ENCODE data around the gene CD180.

CD180 gene

DNA sequence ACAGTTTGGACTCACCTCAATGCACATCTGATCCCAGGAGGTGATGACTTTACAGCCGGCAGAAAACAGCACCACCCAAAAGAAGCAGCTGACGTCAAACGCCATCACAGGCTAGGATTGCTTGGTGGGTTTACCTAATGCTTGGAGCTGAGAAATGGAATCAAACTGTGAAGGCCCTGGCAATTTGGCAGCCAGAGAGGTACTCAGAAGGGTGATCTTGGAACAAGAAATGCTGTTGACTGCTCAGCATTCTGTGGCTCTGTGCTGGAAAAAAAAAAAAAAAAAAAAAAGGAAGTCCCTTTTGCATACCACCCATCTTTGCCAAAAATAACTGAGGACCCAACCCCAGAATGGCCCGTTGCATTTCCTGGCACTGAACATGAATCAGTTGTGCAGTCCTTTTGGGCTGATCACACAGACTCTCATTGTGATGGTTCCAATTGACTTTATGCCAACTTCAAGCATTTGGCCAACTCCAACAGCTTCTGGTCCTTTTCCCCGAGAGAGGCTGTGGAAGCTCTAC lies at the start of gene CD180:
CD180 (minus strand) TSS at position 263 of the 523 bp plus-strand sequence; CDS start at position 105, 158 bp downstream.
- peak within 1 kb of the TSS; percentile 30 to 48 for H3K4me3 ChIP-seq (ENCODE audit: low read length in 2 of 2)
- H3K27ac ChIP-seq (ENCODE audit: low read depth in 2 of 2, low read length in 2 of 2): peak within 1 kb of the TSS; percentile 8 to 20
- H3K9ac ChIP-seq (ENCODE audit: low read depth in 1 of 2, low read length in 2 of 2): peak within 1 kb of the TSS; percentile 27 to 34
- H3K4me1 ChIP-seq (ENCODE audit: control insufficient read depth in 2 of 2, insufficient read depth in 2 of 2, low read length in 2 of 2): peaks cover 5 to 10% of the 10 kb centered on the region in 2 donors
- no peaks in the 10 kb centered on the region for H3K9me3 ChIP-seq (ENCODE audit: control insufficient read depth in 2 of 2, low read length in 2 of 2)
- H3K36me3 ChIP-seq (ENCODE audit: control insufficient read depth in 2 of 2, insufficient read depth in 2 of 2, low read length in 2 of 2): no peaks in the 10 kb centered on the region
- H3K27me3 ChIP-seq (ENCODE audit: control insufficient read depth in 2 of 2, insufficient read depth in 2 of 2, low read length in 2 of 2): no peaks in the 10 kb centered on the region

- Histone ChIP-seq H3K36me3 (ENCODE audit: control insufficient read depth in 2 of 2, insufficient read depth in 2 of 2, low read length in 2 of 2) (no peaks in the 10 kb centered on the region), H3K27ac (ENCODE audit: low read depth in 2 of 2, low read length in 2 of 2) (no peak overlapping the region), H3K27me3 (ENCODE audit: control insufficient read depth in 2 of 2, insufficient read depth in 2 of 2, low read length in 2 of 2) (no peaks in the 10 kb centered on the region), H3K4me1 (ENCODE audit: control insufficient read depth in 2 of 2, insufficient read depth in 2 of 2, low read length in 2 of 2) (no peaks in the 10 kb centered on the region), H3K9ac (ENCODE audit: low read depth in 1 of 2, low read length in 2 of 2) (no peak overlapping the region), H3K9me3 (ENCODE audit: control insufficient read depth in 2 of 2, low read length in 2 of 2) (no peaks in the 10 kb centered on the region), H3K4me3 (ENCODE audit: low read length in 2 of 2) (no peak overlapping the region)
Measured at GRCh38 chr5:67246108-67246507, 49.5 kb upstream of the CD180 start.

DNA sequence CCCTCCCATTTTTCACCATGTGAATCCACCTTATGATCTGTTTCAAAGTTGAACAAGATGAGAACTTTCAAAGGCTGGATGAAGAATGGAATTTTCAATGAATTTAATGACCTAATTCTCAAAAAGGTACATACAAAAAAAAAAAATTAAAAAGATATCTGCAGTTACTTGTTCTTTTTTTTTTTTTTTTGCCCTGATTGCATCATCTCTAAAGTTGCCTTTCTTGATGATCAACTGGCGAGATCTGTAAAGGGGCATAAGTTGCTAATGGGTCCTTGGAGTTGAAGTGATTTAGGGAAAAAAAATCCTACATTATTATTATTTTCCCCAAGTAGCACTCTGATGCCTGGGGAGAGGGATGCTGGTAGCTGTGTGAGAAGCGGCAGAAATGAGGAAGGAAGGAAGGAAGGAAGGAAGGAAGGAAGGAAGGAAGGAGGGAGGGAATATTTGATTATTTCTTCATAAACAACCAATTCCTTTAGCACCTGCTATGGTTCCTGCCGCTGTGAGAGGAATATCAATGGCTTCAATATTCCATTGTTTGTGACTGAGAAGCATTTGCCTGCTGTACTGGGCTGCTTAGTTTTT lies 48.8 kb upstream of the CD180 start:
- H3K4me1 ChIP-seq (ENCODE audit: control insufficient read depth in 2 of 2, insufficient read depth in 2 of 2, low read length in 2 of 2): no peaks in the 10 kb centered on the region
- no peak overlapping the region for H3K4me3 ChIP-seq (ENCODE audit: low read length in 2 of 2)
- H3K9ac ChIP-seq (ENCODE audit: low read depth in 1 of 2, low read length in 2 of 2): no peak overlapping the region
- H3K36me3 ChIP-seq (ENCODE audit: control insufficient read depth in 2 of 2, insufficient read depth in 2 of 2, low read length in 2 of 2): no peaks in the 10 kb centered on the region
- no peaks in the 10 kb centered on the region for H3K27me3 ChIP-seq (ENCODE audit: control insufficient read depth in 2 of 2, insufficient read depth in 2 of 2, low read length in 2 of 2)
- H3K9me3 ChIP-seq (ENCODE audit: control insufficient read depth in 2 of 2, low read length in 2 of 2): no peaks in the 10 kb centered on the region
- H3K27ac ChIP-seq (ENCODE audit: low read depth in 2 of 2, low read length in 2 of 2): no peak overlapping the region

DNA sequence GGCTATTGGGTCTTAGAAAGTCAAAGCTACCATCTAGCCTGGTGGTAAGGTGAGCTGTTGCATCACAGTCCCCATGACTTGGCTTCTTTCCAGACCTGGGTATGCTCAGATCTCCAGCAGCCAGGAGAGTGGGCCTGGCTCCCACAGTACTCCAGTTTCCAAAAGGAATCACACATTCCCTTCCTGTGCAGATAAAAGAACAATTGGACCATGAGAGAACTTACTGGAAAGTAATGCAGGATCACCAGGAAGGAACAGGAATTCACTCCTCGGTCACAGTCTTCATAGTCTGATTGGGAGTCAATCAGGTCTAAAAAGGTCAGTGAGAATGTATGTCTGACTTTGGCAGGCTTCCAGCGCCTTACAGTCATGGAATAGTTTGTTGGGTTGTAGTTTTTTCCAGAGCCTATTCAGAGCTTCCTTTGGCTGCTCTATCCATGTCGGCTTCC lies 47.8 kb upstream of the CD180 start:
- Histone ChIP-seq H3K9ac (ENCODE audit: low read depth in 1 of 2, low read length in 2 of 2) (no peak overlapping the region), H3K27ac (ENCODE audit: low read depth in 2 of 2, low read length in 2 of 2) (no peak overlapping the region), H3K27me3 (ENCODE audit: control insufficient read depth in 2 of 2, insufficient read depth in 2 of 2, low read length in 2 of 2) (no peaks in the 10 kb centered on the region), H3K9me3 (ENCODE audit: control insufficient read depth in 2 of 2, low read length in 2 of 2) (no peaks in the 10 kb centered on the region), H3K36me3 (ENCODE audit: control insufficient read depth in 2 of 2, insufficient read depth in 2 of 2, low read length in 2 of 2) (no peaks in the 10 kb centered on the region), H3K4me1 (ENCODE audit: control insufficient read depth in 2 of 2, insufficient read depth in 2 of 2, low read length in 2 of 2) (no peaks in the 10 kb centered on the region), H3K4me3 (ENCODE audit: low read length in 2 of 2) (no peak overlapping the region)

DNA sequence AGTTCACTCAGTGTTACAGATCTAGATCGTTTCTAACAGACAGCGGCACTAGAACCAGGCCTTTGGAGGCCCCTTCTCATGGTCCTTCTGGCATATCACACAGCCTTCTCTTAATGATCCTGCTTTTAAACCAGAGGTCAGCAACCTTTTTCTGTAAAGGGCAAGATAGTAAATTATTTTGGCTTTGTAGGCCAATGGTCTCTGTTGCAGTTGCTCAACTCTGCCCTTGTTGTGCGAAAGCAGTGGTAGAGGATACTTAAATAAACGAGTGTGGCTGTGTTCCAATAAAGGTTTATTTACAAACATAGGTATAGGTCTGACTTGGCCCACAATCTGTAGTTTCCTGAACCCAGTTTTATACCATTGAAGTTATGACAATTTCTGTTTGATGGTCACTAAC lies 47.3 kb upstream of the CD180 start:
- Histone ChIP-seq H3K9me3 (ENCODE audit: control insufficient read depth in 2 of 2, low read length in 2 of 2) (no peaks in the 10 kb centered on the region), H3K4me1 (ENCODE audit: control insufficient read depth in 2 of 2, insufficient read depth in 2 of 2, low read length in 2 of 2) (no peaks in the 10 kb centered on the region), H3K27ac (ENCODE audit: low read depth in 2 of 2, low read length in 2 of 2) (no peak overlapping the region), H3K36me3 (ENCODE audit: control insufficient read depth in 2 of 2, insufficient read depth in 2 of 2, low read length in 2 of 2) (no peaks in the 10 kb centered on the region), H3K27me3 (ENCODE audit: control insufficient read depth in 2 of 2, insufficient read depth in 2 of 2, low read length in 2 of 2) (no peaks in the 10 kb centered on the region), H3K4me3 (ENCODE audit: low read length in 2 of 2) (no peak overlapping the region), H3K9ac (ENCODE audit: low read depth in 1 of 2, low read length in 2 of 2) (no peak overlapping the region)

DNA sequence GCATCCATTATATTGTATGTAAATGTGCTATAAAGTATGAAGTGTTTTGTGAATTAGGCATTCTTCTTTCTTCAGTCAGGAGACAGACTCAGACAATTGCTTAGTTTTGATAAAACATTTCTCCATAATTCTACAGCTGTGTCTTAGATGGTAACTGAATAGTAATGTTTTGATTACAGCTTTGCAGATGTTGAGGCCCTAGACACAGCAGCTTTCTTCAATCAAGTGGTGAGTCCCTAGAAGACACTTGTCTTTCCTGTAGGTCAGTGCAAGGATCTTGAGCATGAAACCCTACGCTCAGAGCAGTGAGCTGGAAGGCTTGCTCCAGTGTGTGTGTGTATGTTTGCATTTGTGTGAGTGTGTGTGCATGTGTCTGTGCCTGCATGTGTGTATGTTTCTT lies 46.8 kb upstream of the CD180 start:
- Histone ChIP-seq H3K4me1 (ENCODE audit: control insufficient read depth in 2 of 2, insufficient read depth in 2 of 2, low read length in 2 of 2) (no peaks in the 10 kb centered on the region), H3K36me3 (ENCODE audit: control insufficient read depth in 2 of 2, insufficient read depth in 2 of 2, low read length in 2 of 2) (no peaks in the 10 kb centered on the region), H3K27me3 (ENCODE audit: control insufficient read depth in 2 of 2, insufficient read depth in 2 of 2, low read length in 2 of 2) (no peaks in the 10 kb centered on the region), H3K27ac (ENCODE audit: low read depth in 2 of 2, low read length in 2 of 2) (no peak overlapping the region), H3K4me3 (ENCODE audit: low read length in 2 of 2) (no peak overlapping the region), H3K9ac (ENCODE audit: low read depth in 1 of 2, low read length in 2 of 2) (no peak overlapping the region), H3K9me3 (ENCODE audit: control insufficient read depth in 2 of 2, low read length in 2 of 2) (no peaks in the 10 kb centered on the region)

DNA sequence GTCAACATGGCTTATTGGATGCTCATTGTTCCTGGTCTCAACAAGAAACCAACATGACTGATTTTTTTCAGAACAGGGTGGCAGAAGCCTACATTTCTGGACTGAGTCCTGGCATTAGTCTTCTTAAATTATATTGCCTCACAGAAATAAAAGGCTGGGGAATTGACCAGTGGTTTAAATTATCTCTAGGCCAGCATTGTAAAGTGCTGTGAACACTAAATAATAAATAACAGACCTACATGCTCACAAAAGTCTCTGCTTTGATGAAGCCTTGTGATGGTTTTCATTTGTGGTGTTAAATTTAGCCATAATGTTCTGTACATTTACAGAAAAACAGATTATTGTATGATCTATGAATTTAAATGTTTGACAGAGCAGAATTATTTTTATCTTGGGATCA lies 44.7 kb upstream of the CD180 start:
- Histone ChIP-seq H3K4me1 (ENCODE audit: control insufficient read depth in 2 of 2, insufficient read depth in 2 of 2, low read length in 2 of 2) (no peaks in the 10 kb centered on the region), H3K9me3 (ENCODE audit: control insufficient read depth in 2 of 2, low read length in 2 of 2) (no peaks in the 10 kb centered on the region), H3K27me3 (ENCODE audit: control insufficient read depth in 2 of 2, insufficient read depth in 2 of 2, low read length in 2 of 2) (no peaks in the 10 kb centered on the region), H3K9ac (ENCODE audit: low read depth in 1 of 2, low read length in 2 of 2) (no peak overlapping the region), H3K36me3 (ENCODE audit: control insufficient read depth in 2 of 2, insufficient read depth in 2 of 2, low read length in 2 of 2) (no peaks in the 10 kb centered on the region), H3K4me3 (ENCODE audit: low read length in 2 of 2) (no peak overlapping the region), H3K27ac (ENCODE audit: low read depth in 2 of 2, low read length in 2 of 2) (no peak overlapping the region)

- no peaks in the 10 kb centered on the region for H3K9me3 ChIP-seq (ENCODE audit: control insufficient read depth in 2 of 2, low read length in 2 of 2)
- H3K36me3 ChIP-seq (ENCODE audit: control insufficient read depth in 2 of 2, insufficient read depth in 2 of 2, low read length in 2 of 2): no peaks in the 10 kb centered on the region
- H3K27ac ChIP-seq (ENCODE audit: low read depth in 2 of 2, low read length in 2 of 2): no peak overlapping the region
- H3K27me3 ChIP-seq (ENCODE audit: control insufficient read depth in 2 of 2, insufficient read depth in 2 of 2, low read length in 2 of 2): no peaks in the 10 kb centered on the region
- no peak overlapping the region for H3K4me3 ChIP-seq (ENCODE audit: low read length in 2 of 2)
- H3K9ac ChIP-seq (ENCODE audit: low read depth in 1 of 2, low read length in 2 of 2): no peak overlapping the region
- H3K4me1 ChIP-seq (ENCODE audit: control insufficient read depth in 2 of 2, insufficient read depth in 2 of 2, low read length in 2 of 2): no peaks in the 10 kb centered on the region
Measured at GRCh38 chr5:67240846-67241245, 44.2 kb upstream of the CD180 start.

- no peak overlapping the region for H3K27ac ChIP-seq (ENCODE audit: low read depth in 2 of 2, low read length in 2 of 2)
- no peak overlapping the region for H3K4me3 ChIP-seq (ENCODE audit: low read length in 2 of 2)
- no peak overlapping the region for H3K9ac ChIP-seq (ENCODE audit: low read depth in 1 of 2, low read length in 2 of 2)
- no peaks in the 10 kb centered on the region for H3K36me3 ChIP-seq (ENCODE audit: control insufficient read depth in 2 of 2, insufficient read depth in 2 of 2, low read length in 2 of 2)
- no peaks in the 10 kb centered on the region for H3K9me3 ChIP-seq (ENCODE audit: control insufficient read depth in 2 of 2, low read length in 2 of 2)
- H3K27me3 ChIP-seq (ENCODE audit: control insufficient read depth in 2 of 2, insufficient read depth in 2 of 2, low read length in 2 of 2): no peaks in the 10 kb centered on the region
- H3K4me1 ChIP-seq (ENCODE audit: control insufficient read depth in 2 of 2, insufficient read depth in 2 of 2, low read length in 2 of 2): no peaks in the 10 kb centered on the region
Measured at GRCh38 chr5:67240065-67240464, 43.5 kb upstream of the CD180 start.

DNA sequence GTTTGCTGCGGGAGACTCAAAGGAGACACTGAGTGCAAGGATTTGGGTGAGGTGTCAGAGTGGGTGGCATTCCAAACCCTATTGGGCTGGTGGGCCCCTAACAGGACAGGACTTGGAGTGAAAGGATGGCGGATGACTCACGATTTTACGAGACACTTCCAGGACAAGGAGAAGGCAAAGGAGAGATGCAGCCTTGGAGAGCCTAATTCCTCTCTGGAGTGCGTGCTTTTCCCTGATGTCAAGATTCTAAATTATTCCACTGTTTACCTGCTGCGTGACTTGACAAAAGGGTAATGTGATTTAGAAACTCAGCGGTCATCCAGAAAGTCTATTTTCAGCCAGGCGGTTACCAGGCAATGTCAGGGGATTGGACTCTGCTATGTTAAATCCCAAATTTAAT lies 41.6 kb upstream of the CD180 start:
- Histone ChIP-seq H3K9ac (ENCODE audit: low read depth in 1 of 2, low read length in 2 of 2) (no peak overlapping the region), H3K4me3 (ENCODE audit: low read length in 2 of 2) (no peak overlapping the region), H3K36me3 (ENCODE audit: control insufficient read depth in 2 of 2, insufficient read depth in 2 of 2, low read length in 2 of 2) (no peaks in the 10 kb centered on the region), H3K27me3 (ENCODE audit: control insufficient read depth in 2 of 2, insufficient read depth in 2 of 2, low read length in 2 of 2) (no peaks in the 10 kb centered on the region), H3K4me1 (ENCODE audit: control insufficient read depth in 2 of 2, insufficient read depth in 2 of 2, low read length in 2 of 2) (peaks cover 0 to 3% of the 10 kb centered on the region in 2 donors), H3K27ac (ENCODE audit: low read depth in 2 of 2, low read length in 2 of 2) (no peak overlapping the region), H3K9me3 (ENCODE audit: control insufficient read depth in 2 of 2, low read length in 2 of 2) (no peaks in the 10 kb centered on the region)

All from mucosa of rectum (tissue), 2 donors.